GM12891 (cell line): Measurements from ENCODE around the gene GPR87.

Experiments used
- DNase-seq: peaks from one replicate; pipeline ENCODE4 v3.0.0; 2011; ENCODE audit warnings: low spot score; ENCODE audit not compliant: insufficient read length
- FAIRE-seq: peaks from 2 replicates; lab custom pipeline; 2011; peaks lifted over from hg19 to GRCh38; lab: Jason Lieb, UNC
- PAX5 ChIP-seq: IDR thresholded peaks from 2 replicates; pipeline ENCODE4 v1.6.1; 2011; ENCODE audit warnings: low read length, moderate library complexity, mild to moderate bottlenecking; ENCODE audit not compliant: insufficient read depth, severe bottlenecking
- POLR2A ChIP-seq: IDR thresholded peaks from 2 replicates; pipeline ENCODE4 v1.6.1; 2011; ENCODE audit warnings: low read depth, low read length, control low read depth
- POLR2AphosphoS5 ChIP-seq: IDR thresholded peaks from 2 replicates; pipeline ENCODE4 v1.6.1; 2011; ENCODE audit warnings: low read depth, low read length, control low read depth
- POU2F2 ChIP-seq: IDR thresholded peaks from 2 replicates; pipeline ENCODE4 v1.6.1; 2011; ENCODE audit warnings: low read depth, mild to moderate bottlenecking, control low read depth, low read length, moderate library complexity
- SPI1 ChIP-seq: IDR thresholded peaks from 2 replicates; pipeline ENCODE4 v1.6.1; 2011; ENCODE audit warnings: low read depth, low read length, control low read depth
- TAF1 ChIP-seq: IDR thresholded peaks from 2 replicates; pipeline ENCODE4 v1.6.1; 2011; ENCODE audit warnings: low read depth, low read length, control low read depth

The GPR87 gene

GRCh38 chr3:151307583-151308488 is 8.8 kb downstream of the GPR87 start:
- DNase-seq (no peak), FAIRE-seq (no peak)

DNA sequence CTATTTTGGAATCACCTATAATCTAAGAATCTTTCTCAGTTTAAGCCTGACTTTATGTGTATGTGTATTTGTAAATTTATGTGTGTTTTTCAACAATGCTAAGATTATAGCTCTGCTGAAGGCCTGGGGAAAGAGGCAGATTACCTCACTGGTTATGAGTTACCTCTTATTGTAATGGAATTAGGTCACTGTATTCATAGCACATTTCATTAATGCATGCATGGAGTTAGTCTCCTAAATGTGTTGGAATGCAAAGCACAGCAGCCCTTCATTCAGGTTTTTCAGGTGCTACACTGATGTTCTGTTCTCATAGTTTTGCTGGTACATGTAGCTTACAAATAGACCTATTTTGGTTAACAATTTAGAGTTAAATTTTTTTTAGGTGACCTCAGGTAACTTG is 9.5 kb downstream of the GPR87 start:
- DNase-seq (no peak), FAIRE-seq (no peak)

More at GRCh38 chr3:151307583-151308488, 8.8 kb downstream of the GPR87 start:
- no peak for TF ChIP-seq PAX5
- no peak for TF ChIP-seq TAF1
- no peak for TF ChIP-seq POLR2A

GRCh38 chr3:151306168-151306810 is 10.3 kb downstream of the GPR87 start:
- TF ChIP-seq POU2F2 (no peak), PAX5 (no peak), TAF1 (no peak), POLR2A (no peak), POLR2AphosphoS5 (no peak), SPI1 (no peak)
- DNase-seq (no peak), FAIRE-seq (no peak)

More for the DNA sequence above, 9.5 kb downstream of the GPR87 start:
- TF ChIP-seq SPI1 (no peak), POLR2AphosphoS5 (no peak)

- TF ChIP-seq POLR2AphosphoS5 (no peak), SPI1 (no peak), POU2F2 (no peak)
- DNase-seq = no peak
- no peak for FAIRE-seq
These were observed 10.9 kb downstream of the GPR87 start for GRCh38 chr3:151305775-151306151.

GRCh38 chr3:151305060-151305774 is 11.4 kb downstream of the GPR87 start:
- DNase-seq = no peak
- TF ChIP-seq POLR2AphosphoS5 (no peak), TAF1 (no peak), SPI1 (no peak), POLR2A (no peak), PAX5 (no peak), POU2F2 (no peak)
- no peak for FAIRE-seq

DNA sequence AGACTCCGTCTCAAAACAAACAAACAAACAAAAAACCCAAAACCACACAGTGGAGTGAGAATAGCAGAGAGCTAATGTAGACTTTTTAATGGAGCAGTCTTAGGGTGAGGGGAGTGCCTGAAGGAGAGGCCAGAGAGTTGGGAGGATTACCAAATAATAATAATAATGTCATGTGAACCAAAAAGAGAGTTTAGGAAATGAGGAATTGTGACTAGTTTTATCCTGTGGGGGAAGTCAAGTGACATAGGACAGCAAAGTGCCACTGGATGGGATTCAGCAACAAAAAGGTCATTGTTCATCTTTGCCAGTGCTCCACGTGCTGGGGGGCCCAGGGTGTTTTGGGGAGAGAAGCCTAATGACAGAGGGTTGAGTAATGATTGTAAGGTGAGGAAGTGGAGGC is 12.9 kb downstream of the GPR87 start:
- DNase-seq (no peak), FAIRE-seq (no peak)
- no peak for TF ChIP-seq POU2F2
- TF ChIP-seq SPI1 = no peak
- TF ChIP-seq POLR2AphosphoS5 = no peak

GRCh38 chr3:151301787-151302186 is 14.8 kb downstream of the GPR87 start:
- FAIRE-seq = no peak
- DNase-seq = no peak
- TF ChIP-seq POLR2A = no peak
- no peak for TF ChIP-seq PAX5
- TF ChIP-seq SPI1 = no peak
- no peak for TF ChIP-seq POLR2AphosphoS5
- no peak for TF ChIP-seq TAF1
- TF ChIP-seq POU2F2 = no peak

GRCh38 chr3:151300539-151300938 is 16.1 kb downstream of the GPR87 start:
- no peak for FAIRE-seq
- no peak for DNase-seq
- TF ChIP-seq POLR2AphosphoS5 (no peak), POU2F2 (no peak), POLR2A (no peak), SPI1 (no peak), TAF1 (no peak), PAX5 (no peak)

- DNase-seq (no peak), FAIRE-seq (no peak)
- TF ChIP-seq POLR2AphosphoS5 = no peak
- TF ChIP-seq POLR2A = no peak
- no peak for TF ChIP-seq SPI1
- TF ChIP-seq PAX5 = no peak
- TF ChIP-seq POU2F2 = no peak
- TF ChIP-seq TAF1 = no peak
These were observed 17.6 kb downstream of the GPR87 start for GRCh38 chr3:151299006-151299405.

DNA sequence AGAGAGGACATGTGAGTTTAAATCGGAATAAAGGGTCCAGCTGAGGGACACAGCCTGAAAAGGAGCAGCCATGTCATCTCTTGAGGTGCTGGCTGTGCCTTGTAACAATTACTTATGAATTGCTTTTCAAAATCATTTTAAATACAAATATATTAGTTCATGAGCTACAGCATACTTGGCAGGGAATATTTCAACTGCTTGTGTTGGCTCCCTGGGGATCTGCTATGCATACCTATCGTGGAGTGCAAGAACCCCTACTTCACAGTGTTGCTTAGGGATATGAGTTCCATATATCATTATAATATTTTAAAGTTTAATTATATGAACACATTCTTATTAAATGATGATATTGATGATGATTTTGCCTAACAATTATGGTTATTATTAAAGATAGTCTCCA is 19.2 kb downstream of the GPR87 start:
- DNase-seq (no peak), FAIRE-seq (no peak)
- TF ChIP-seq POLR2AphosphoS5 (no peak), POLR2A (no peak), TAF1 (no peak), POU2F2 (no peak), PAX5 (no peak), SPI1 (no peak)

GRCh38 chr3:151296226-151296625 is 20.4 kb downstream of the GPR87 start:
- no peak for TF ChIP-seq POU2F2
- no peak for TF ChIP-seq PAX5
- no peak for TF ChIP-seq POLR2A
- no peak for TF ChIP-seq POLR2AphosphoS5
- TF ChIP-seq TAF1 = no peak
- TF ChIP-seq SPI1 = no peak
- DNase-seq (no peak), FAIRE-seq (no peak)
